A549 (cell line): ENCODE results near the gene TNFRSF13B.
"Not testable (repeated sequence)": the region's sequence is repeated elsewhere in the genome, so short reads cannot be mapped to it uniquely, and the experiment has no call there.

ENCODE experiments used
- CEBPB ChIP-seq, 2 experiments: fragments of >200 bp in 1 of 2; sonication (Bioruptor Twin) in 1 of 2; formaldehyde crosslinking in 1 of 2; IDR thresholded peaks; 2 replicates each; pipeline ENCODE4 v1.6.1; 2012 to 2016
- CHD2 ChIP-seq: fragments of 150-350 bp; IDR thresholded peaks from 2 replicates; pipeline ENCODE4 v1.6.1; 2014; ENCODE audit warnings: low read length; ENCODE audit not compliant: partially characterized antibody
- EP300 ChIP-seq, 2 experiments: fragments of >200 bp; sonication (Bioruptor Twin); formaldehyde crosslinking; IDR thresholded peaks; 2 replicates in 1 of 2; 3 replicates in 1 of 2; pipeline ENCODE4 v1.6.1; 2016 to 2017
- FOSL2 ChIP-seq, 2 experiments: fragments of 450-650 bp in 1 of 2; fragments of >200 bp in 1 of 2; sonication (Bioruptor Twin) in 1 of 2; formaldehyde crosslinking; IDR thresholded peaks; 2 replicates each; pipeline versions ENCODE4 v1.5.0 to v1.6.1; 2016 to 2020; ENCODE audit warnings: mild to moderate bottlenecking in 1 of 2, moderate library complexity in 1 of 2
- HOXA7 ChIP-seq: fragments of 250-450 bp; sonication (Bioruptor Pico); IDR thresholded peaks from 2 replicates; pipeline ENCODE4 v1.5.0; 2020; ENCODE audit warnings: mild to moderate bottlenecking, moderate library complexity
- HOXB13 ChIP-seq: fragments of 250-450 bp; sonication (Bioruptor Pico); IDR thresholded peaks from 2 replicates; pipeline ENCODE4 v1.5.0; 2020; ENCODE audit warnings: low read depth, mild to moderate bottlenecking, moderate library complexity
- POLR2A ChIP-seq: IDR thresholded peaks from 2 replicates; pipeline ENCODE4 v1.6.1; 2012; ENCODE audit warnings: mild to moderate bottlenecking, low read length
- RCOR1 ChIP-seq: fragments of 150-350 bp; IDR thresholded peaks from 2 replicates; pipeline ENCODE4 v1.6.1; 2014; ENCODE audit warnings: antibody characterized with exemption, low read length, low read depth
- TP53 ChIP-seq: fragments of 250-450 bp; sonication (Bioruptor Pico); IDR thresholded peaks from 2 replicates; pipeline ENCODE4 v1.5.0; 2021; ENCODE audit warnings: mild to moderate bottlenecking, moderate library complexity
- ZFP36 ChIP-seq: fragments of 450-650 bp; IDR thresholded peaks from 2 replicates; pipeline ENCODE4 v1.6.1; 2014; ENCODE audit warnings: borderline replicate concordance; ENCODE audit not compliant: partially characterized antibody
- TF ChIP-seq, protein P1 (sequence below): fragments of >200 bp; sonication (Bioruptor Twin); formaldehyde crosslinking; IDR thresholded peaks from 3 replicates; pipeline ENCODE4 v1.5.1; 2016
- TF ChIP-seq, protein P2 (sequence below): fragments of 200-600 bp; sonication (generic); IDR thresholded peaks from 2 replicates; pipeline ENCODE4 v1.6.1; 2016; ENCODE audit warnings: antibody characterized with exemption, mild to moderate bottlenecking, moderate library complexity

DNA sequence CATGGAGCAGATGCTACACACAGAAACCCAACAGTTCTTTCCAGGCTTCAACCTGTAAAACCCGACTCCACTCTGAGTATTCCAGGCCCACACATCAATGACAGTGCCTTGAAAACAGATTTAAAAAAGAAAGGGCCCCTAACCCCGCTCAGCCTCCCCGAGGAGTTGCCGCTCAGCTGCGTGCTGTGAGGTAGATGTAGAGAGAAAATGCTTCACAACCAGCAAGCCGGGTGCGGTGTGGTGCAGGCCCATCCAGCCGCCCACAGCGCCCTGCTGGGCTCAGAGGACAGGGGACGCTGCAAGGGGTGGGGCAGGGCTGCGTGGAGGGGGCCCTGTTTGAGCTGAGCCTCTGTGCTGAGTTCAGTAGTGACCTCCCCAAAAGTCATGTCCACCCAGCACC is 24.8 kb upstream of the TNFRSF13B start:
- TF ChIP-seq, protein P1, sequence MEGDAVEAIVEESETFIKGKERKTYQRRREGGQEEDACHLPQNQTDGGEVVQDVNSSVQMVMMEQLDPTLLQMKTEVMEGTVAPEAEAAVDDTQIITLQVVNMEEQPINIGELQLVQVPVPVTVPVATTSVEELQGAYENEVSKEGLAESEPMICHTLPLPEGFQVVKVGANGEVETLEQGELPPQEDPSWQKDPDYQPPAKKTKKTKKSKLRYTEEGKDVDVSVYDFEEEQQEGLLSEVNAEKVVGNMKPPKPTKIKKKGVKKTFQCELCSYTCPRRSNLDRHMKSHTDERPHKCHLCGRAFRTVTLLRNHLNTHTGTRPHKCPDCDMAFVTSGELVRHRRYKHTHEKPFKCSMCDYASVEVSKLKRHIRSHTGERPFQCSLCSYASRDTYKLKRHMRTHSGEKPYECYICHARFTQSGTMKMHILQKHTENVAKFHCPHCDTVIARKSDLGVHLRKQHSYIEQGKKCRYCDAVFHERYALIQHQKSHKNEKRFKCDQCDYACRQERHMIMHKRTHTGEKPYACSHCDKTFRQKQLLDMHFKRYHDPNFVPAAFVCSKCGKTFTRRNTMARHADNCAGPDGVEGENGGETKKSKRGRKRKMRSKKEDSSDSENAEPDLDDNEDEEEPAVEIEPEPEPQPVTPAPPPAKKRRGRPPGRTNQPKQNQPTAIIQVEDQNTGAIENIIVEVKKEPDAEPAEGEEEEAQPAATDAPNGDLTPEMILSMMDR = not testable (repeated sequence)
- TF ChIP-seq CHD2; POLR2A; HOXA7; TP53; EP300 (IDR thresholded peaks at IDR 0.05); HOXB13 (CRISPR knock-in tag); ZFP36; FOSL2 (IDR thresholded peaks at IDR 0.05); FOSL2 (CRISPR knock-in tag; IDR thresholded peaks at IDR 0.05); RCOR1; CEBPB (IDR thresholded peaks at IDR 0.05): not testable (repeated sequence)
- TF ChIP-seq, protein P2, sequence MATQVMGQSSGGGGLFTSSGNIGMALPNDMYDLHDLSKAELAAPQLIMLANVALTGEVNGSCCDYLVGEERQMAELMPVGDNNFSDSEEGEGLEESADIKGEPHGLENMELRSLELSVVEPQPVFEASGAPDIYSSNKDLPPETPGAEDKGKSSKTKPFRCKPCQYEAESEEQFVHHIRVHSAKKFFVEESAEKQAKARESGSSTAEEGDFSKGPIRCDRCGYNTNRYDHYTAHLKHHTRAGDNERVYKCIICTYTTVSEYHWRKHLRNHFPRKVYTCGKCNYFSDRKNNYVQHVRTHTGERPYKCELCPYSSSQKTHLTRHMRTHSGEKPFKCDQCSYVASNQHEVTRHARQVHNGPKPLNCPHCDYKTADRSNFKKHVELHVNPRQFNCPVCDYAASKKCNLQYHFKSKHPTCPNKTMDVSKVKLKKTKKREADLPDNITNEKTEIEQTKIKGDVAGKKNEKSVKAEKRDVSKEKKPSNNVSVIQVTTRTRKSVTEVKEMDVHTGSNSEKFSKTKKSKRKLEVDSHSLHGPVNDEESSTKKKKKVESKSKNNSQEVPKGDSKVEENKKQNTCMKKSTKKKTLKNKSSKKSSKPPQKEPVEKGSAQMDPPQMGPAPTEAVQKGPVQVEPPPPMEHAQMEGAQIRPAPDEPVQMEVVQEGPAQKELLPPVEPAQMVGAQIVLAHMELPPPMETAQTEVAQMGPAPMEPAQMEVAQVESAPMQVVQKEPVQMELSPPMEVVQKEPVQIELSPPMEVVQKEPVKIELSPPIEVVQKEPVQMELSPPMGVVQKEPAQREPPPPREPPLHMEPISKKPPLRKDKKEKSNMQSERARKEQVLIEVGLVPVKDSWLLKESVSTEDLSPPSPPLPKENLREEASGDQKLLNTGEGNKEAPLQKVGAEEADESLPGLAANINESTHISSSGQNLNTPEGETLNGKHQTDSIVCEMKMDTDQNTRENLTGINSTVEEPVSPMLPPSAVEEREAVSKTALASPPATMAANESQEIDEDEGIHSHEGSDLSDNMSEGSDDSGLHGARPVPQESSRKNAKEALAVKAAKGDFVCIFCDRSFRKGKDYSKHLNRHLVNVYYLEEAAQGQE = not testable (repeated sequence)
